Measurements from ENCODE around the gene JMJD7. TPM values are rescaled to one million over a fixed set of nuclear protein-coding genes. Genes with fewer than 3 reads are reported as not detected.

Gene JMJD7
- total RNA-seq, 1 experiment from 2014 or later, result 13.2 TPM

DNA sequence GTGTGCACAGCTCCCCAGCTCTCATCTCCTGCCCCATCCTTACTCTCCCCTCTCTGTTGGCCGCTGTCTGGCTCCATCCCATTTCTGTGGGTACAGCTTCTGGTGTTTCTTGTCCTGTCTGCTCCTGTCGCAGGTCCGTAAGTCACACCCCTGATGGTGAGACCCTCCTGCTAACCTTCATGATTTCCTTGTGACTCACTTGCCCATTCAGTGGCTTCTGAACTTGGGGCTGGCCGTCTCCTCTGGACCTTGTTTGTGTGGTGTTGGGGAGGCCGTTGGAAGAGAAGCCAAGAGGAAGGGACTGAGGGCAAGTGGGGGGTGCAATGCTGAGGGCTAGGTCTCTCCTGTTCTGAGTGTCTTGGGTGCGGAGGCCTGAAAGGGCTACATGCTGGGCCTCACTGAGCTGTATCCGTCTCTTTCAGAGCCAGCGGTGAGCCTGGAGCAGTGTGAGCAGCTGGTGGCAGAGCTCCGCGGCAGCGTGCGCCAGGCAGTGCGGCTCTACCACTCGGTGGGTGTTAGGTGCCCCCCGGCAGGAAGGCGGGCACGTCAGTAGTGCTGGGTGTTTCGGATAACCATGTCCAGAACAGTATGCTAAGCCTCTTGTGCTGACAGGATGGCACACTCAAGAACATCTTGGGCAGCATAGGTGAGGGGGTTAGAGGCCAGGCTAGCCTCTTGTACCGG, 3.7 kb upstream of the JMJD7 start:
- in situ Hi-C loops (cut with HindIII; ENCODE audit: low pct_unique_long_range_greater_than_20kb, low sequenced_read_pairs), result no loop called here
- BruUV-seq (replicated peaks), result no TSS peak
- H3K27me3 ChIP-seq (ENCODE audit: control insufficient read depth, insufficient read depth, low read length), result no peaks in the 10 kb centered on the region
- TF ChIP-seq SIN3A (IDR thresholded peaks at IDR 0.05; ENCODE audit: borderline replicate concordance, insufficient read depth, low read depth, low read length) (no peak), POLR2AphosphoS5 (IDR thresholded peaks at IDR 0.05; ENCODE audit: low read depth, low read length) (no peak), TCF7L2 (IDR thresholded peaks at IDR 0.05; ENCODE audit: low read depth, low read length) (no peak)
- TF ChIP-seq, protein P1, sequence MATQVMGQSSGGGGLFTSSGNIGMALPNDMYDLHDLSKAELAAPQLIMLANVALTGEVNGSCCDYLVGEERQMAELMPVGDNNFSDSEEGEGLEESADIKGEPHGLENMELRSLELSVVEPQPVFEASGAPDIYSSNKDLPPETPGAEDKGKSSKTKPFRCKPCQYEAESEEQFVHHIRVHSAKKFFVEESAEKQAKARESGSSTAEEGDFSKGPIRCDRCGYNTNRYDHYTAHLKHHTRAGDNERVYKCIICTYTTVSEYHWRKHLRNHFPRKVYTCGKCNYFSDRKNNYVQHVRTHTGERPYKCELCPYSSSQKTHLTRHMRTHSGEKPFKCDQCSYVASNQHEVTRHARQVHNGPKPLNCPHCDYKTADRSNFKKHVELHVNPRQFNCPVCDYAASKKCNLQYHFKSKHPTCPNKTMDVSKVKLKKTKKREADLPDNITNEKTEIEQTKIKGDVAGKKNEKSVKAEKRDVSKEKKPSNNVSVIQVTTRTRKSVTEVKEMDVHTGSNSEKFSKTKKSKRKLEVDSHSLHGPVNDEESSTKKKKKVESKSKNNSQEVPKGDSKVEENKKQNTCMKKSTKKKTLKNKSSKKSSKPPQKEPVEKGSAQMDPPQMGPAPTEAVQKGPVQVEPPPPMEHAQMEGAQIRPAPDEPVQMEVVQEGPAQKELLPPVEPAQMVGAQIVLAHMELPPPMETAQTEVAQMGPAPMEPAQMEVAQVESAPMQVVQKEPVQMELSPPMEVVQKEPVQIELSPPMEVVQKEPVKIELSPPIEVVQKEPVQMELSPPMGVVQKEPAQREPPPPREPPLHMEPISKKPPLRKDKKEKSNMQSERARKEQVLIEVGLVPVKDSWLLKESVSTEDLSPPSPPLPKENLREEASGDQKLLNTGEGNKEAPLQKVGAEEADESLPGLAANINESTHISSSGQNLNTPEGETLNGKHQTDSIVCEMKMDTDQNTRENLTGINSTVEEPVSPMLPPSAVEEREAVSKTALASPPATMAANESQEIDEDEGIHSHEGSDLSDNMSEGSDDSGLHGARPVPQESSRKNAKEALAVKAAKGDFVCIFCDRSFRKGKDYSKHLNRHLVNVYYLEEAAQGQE (IDR thresholded peaks at IDR 0.05; ENCODE audit: insufficient read depth in 1 of 2, low read depth in 2 of 2, low read length in 1 of 2), result no peak
- TF ChIP-seq, protein P2, sequence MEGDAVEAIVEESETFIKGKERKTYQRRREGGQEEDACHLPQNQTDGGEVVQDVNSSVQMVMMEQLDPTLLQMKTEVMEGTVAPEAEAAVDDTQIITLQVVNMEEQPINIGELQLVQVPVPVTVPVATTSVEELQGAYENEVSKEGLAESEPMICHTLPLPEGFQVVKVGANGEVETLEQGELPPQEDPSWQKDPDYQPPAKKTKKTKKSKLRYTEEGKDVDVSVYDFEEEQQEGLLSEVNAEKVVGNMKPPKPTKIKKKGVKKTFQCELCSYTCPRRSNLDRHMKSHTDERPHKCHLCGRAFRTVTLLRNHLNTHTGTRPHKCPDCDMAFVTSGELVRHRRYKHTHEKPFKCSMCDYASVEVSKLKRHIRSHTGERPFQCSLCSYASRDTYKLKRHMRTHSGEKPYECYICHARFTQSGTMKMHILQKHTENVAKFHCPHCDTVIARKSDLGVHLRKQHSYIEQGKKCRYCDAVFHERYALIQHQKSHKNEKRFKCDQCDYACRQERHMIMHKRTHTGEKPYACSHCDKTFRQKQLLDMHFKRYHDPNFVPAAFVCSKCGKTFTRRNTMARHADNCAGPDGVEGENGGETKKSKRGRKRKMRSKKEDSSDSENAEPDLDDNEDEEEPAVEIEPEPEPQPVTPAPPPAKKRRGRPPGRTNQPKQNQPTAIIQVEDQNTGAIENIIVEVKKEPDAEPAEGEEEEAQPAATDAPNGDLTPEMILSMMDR (IDR thresholded peaks at IDR 0.05), result no peak
- ChIA-PET POLR2A (interaction anchor here (0.6 kb wide), 1 partner anchor 162 kb away, joined by 3 read pairs; no protein-coding TSS in a partner anchor), CTCF (interaction anchor here (0.8 to 1.5 kb wide), 2 partner anchors 44 to 81 kb away, joined by 4 read pairs; no protein-coding TSS in a partner anchor)
- H3K36me3 ChIP-seq (ENCODE audit: control insufficient read depth, insufficient read depth, low read length), result no peaks in the 10 kb centered on the region
- ATAC-seq, result no peak
- no peak overlapping the region for H3K27ac ChIP-seq (ENCODE audit: low read length)
- no peak overlapping the region for H3K4me3 ChIP-seq (ENCODE audit: low read depth in 2 of 2, low read length in 2 of 2)
- no peak for DNase-seq (ENCODE audit: low read depth, low spot score)
- H3K9me3 ChIP-seq (ENCODE audit: control insufficient read depth, insufficient read depth, low read depth, low read length), result no peaks in the 10 kb centered on the region
- peaks cover 6% of the 10 kb centered on the region for H3K4me1 ChIP-seq (ENCODE audit: control insufficient read depth, insufficient read depth, low read length)
- intact Hi-C loops (cut with micrococcal nuclease; ENCODE audit: unreplicated experiment), result no loop called here

DNA sequence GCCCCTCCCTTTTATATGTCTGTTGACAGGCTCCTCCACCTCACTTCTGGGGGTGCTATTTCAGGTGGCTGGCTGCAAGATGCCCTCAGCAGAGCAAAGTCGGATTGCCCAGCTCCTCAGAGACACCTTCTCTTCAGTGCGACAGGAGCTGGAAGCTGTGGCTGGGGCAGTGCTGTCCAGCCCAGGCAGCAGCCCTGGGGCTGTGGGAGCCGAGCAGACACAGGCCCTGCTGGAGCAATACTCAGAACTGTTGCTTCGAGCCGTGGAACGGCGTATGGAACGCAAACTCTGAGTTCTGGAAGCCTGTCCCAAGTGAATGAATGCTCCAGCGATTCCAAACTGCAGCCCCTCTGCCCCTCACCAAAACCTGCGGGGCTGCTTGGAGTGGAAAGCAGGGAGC, 2.7 kb upstream of the JMJD7 start:
- Histone ChIP-seq H3K4me1 (ENCODE audit: control insufficient read depth, insufficient read depth, low read length) (peaks cover 8% of the 10 kb centered on the region), H3K27me3 (ENCODE audit: control insufficient read depth, insufficient read depth, low read length) (no peaks in the 10 kb centered on the region), H3K4me3 (ENCODE audit: low read depth in 2 of 2, low read length in 2 of 2) (no peak overlapping the region), H3K36me3 (ENCODE audit: control insufficient read depth, insufficient read depth, low read length) (no peaks in the 10 kb centered on the region), H3K27ac (ENCODE audit: low read length) (no peak overlapping the region), H3K9me3 (ENCODE audit: control insufficient read depth, insufficient read depth, low read depth, low read length) (no peaks in the 10 kb centered on the region)
- DNase-seq (ENCODE audit: low read depth, low spot score), result no peak
- no peak for ATAC-seq
- in situ Hi-C loops (cut with HindIII; ENCODE audit: low pct_unique_long_range_greater_than_20kb, low sequenced_read_pairs) (no loop called here), intact Hi-C loops (cut with micrococcal nuclease; ENCODE audit: unreplicated experiment) (no loop called here)
- no peak for TF ChIP-seq TCF7L2 (IDR thresholded peaks at IDR 0.05; ENCODE audit: low read depth, low read length)
- TF ChIP-seq POLR2AphosphoS5 (IDR thresholded peaks at IDR 0.05; ENCODE audit: low read depth, low read length), result no peak
- TF ChIP-seq, protein P1 (IDR thresholded peaks at IDR 0.05; ENCODE audit: insufficient read depth in 1 of 2, low read depth in 2 of 2, low read length in 1 of 2), result no peak
- TF ChIP-seq, protein P2 (IDR thresholded peaks at IDR 0.05), result no peak
- TF ChIP-seq SIN3A (IDR thresholded peaks at IDR 0.05; ENCODE audit: borderline replicate concordance, insufficient read depth, low read depth, low read length), result no peak
- CTCF ChIA-PET, result no interaction called here
- BruUV-seq (replicated peaks), result no TSS peak
- POLR2A ChIA-PET, result no interaction called here
